Activated CD4-positive, alpha-beta memory T cell treated with anti-CD3 and anti-CD28 coated beads, Interleukin-2, amount 10 ng/mL, durations not matched to agents 7 days and 5 days (primary cell): ENCODE data around the gene SDF2L1. TPM values are rescaled to one million over a fixed set of nuclear protein-coding genes. Genes with fewer than 3 reads are reported as not detected.
"Not testable (repeated sequence)": the region's sequence is repeated elsewhere in the genome, so short reads cannot be mapped to it uniquely, and the experiment has no call there.

Experiments
- CTCF ChIA-PET: fragments of 350-600 bp; sonication (Branson Sonifier 250); formaldehyde crosslinking; loops from one replicate; lab custom pipeline; 2021; ENCODE audit warnings: antibody characterized with exemption, inconsistent platforms; lab: Charles Lee
- POLR2A ChIA-PET: fragments of 350-600 bp; sonication (Branson Sonifier 250); formaldehyde crosslinking; loops from one replicate; lab custom pipeline; 2021; ENCODE audit warnings: antibody characterized with exemption; lab: Charles Lee
- DNase-seq: peaks from one replicate; pipeline ENCODE4 v3.0.0-alpha.2; 2020
- H3K27ac Mint-ChIP-seq: one replicate; pipeline ENCODE4 v1.8.0; 2021; ENCODE audit warnings: mild to moderate bottlenecking, mixed read lengths
- H3K27me3 Mint-ChIP-seq: one replicate; pipeline ENCODE4 v1.8.0; 2021; ENCODE audit warnings: mixed read lengths
- H3K36me3 Mint-ChIP-seq: one replicate; pipeline ENCODE4 v1.8.0; 2021; ENCODE audit warnings: low read depth, mixed read lengths
- H3K4me1 Mint-ChIP-seq: one replicate; pipeline ENCODE4 v1.8.0; 2021; ENCODE audit warnings: mixed read lengths
- H3K4me3 Mint-ChIP-seq: one replicate; pipeline ENCODE4 v1.8.0; 2021; ENCODE audit warnings: mild to moderate bottlenecking, mixed read lengths
- H3K9me3 Mint-ChIP-seq: one replicate; pipeline ENCODE4 v1.8.0; 2021; ENCODE audit warnings: mixed read lengths
- total RNA-seq, 2 experiments: library from RNA; stranded (reverse); gene quantifications; one replicate each; pipeline ENCODE4 v1.2.3, GENCODE V29; 2021

The SDF2L1 gene
- total RNA-seq, 2 experiments from 2014 or later: 61.4 to 62.1 TPM

DNA sequence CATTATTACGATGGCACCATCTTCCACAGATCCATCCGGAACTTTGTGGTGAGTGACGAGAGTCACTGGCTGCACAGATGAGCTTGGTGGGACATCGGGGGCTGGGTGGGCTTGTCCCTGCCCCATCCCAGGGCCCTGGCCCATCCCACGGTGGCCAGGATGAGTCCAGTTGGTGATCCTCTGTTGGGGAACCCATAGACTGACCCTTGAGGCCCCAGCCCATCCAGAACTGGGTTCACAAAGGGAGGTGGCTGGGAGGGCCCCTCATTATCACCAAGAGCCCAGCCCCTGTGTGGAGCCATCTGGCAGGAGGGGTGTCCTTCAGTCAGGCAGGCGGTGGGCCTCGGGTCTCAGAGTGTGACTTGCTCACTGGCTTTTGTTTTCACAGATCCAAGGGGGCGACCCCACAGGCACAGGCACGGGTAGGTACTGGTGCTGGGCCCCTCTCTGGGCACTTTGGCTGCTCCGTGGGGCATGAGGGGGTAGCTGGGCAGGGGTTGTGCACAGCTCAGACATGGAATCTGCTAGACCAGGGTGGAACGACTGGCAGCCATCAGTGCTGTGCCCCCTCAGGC is 45.7 kb downstream of the SDF2L1 start:
- Mint-ChIP-seq H3K27me3 (no peaks in the 10 kb centered on the region), H3K27ac (no peak overlapping the region), H3K4me3 (no peak overlapping the region), H3K36me3 (peaks cover 29% of the 10 kb centered on the region), H3K9me3 (no peaks in the 10 kb centered on the region), H3K4me1 (peaks cover 13% of the 10 kb centered on the region)
- CTCF ChIA-PET: no interaction called here
- POLR2A ChIA-PET: no interaction called here
- DNase-seq: no peak

DNA sequence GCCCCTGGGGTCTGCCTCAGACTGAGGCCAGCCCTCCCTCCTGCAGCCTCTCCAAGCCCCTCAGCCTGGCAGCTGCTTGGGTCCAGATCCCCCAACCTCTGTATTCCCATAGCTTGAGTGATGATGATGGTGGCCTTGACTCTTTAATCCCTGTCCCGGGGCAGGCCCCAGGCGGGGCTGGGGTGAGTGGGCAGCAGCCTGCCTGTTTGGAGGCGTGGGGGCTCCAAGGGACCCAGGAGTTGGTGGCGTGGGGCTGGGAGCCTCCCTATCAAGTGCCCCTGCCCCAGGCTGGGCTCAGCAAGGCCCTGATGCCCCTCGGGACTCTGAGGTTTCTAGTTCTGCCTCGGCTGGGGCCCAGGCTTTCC is 46.2 kb downstream of the SDF2L1 start:
- peaks cover 13% of the 10 kb centered on the region for H3K4me1 Mint-ChIP-seq
- ChIA-PET POLR2A (no interaction called here), CTCF (no interaction called here)
- peaks cover 27% of the 10 kb centered on the region for H3K36me3 Mint-ChIP-seq
- no peak for DNase-seq
- H3K27me3 Mint-ChIP-seq: no peaks in the 10 kb centered on the region
- H3K4me3 Mint-ChIP-seq: no peak overlapping the region
- H3K27ac Mint-ChIP-seq: no peak overlapping the region
- H3K9me3 Mint-ChIP-seq: no peaks in the 10 kb centered on the region

DNA sequence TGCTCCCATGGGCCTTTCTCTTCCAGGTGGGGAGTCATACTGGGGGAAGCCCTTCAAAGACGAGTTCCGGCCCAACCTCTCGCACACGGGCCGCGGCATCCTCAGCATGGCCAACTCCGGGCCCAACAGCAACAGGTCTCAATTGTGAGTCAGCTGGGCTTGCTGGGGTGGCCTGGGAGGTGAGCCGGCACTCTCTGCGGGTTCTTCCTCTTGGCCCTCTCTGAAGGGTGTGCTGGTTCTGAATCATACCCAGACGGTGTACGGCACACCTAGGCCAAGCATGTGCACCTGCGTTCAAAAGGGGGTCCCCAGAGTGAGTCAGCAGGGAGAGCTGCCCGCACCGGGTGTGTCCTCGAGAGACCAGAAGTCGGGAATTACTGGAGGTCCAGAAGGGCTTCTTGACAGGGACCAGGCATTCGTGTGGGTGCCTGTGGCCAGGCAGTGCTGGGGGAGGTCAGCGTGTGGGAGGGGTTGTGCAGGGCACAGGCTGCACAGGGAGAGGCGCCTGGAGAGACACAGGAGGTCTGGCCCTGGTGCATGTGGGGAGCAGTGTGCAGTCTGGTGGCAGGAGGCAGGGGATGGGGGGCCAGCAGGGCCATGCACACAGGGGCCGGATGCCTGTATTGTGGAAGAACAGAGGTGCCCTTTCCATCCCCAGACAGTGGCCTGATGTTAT is 46.7 kb downstream of the SDF2L1 start:
- peak overlapping the region; percentile 14 for H3K27ac Mint-ChIP-seq
- no peaks in the 10 kb centered on the region for H3K27me3 Mint-ChIP-seq
- ChIA-PET POLR2A (no interaction called here), CTCF (no interaction called here)
- H3K9me3 Mint-ChIP-seq: no peaks in the 10 kb centered on the region
- H3K4me3 Mint-ChIP-seq: no peak overlapping the region
- H3K4me1 Mint-ChIP-seq: peaks cover 13% of the 10 kb centered on the region
- peaks cover 25% of the 10 kb centered on the region for H3K36me3 Mint-ChIP-seq
- DNase-seq: no peak

DNA sequence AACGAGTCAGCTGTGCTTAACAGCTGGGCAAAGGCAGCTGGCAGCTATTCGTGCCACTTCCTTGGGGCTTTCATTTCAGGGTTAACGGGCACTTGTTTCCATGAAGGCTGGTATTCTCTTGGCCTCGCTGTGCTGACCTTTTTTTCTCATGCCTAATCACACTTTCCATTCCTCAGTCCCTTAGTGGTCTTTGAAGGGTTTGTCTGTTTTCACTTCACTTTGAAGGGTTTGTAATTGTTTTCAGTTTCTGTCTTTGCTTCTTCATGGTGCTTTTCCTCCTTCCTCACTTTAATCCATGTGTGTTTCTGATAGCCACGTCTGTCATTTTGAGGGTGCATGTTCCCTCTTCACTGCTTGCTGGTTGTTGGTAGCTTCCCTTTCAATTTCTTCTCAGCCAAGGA is 48.3 kb downstream of the SDF2L1 start:
- no peaks in the 10 kb centered on the region for H3K27me3 Mint-ChIP-seq
- ChIA-PET CTCF (interaction anchor here (0.7 kb wide), 1 partner anchor 29 kb away, joined by 4 read pairs; no protein-coding TSS in a partner anchor), POLR2A (no interaction called here)
- H3K9me3 Mint-ChIP-seq: no peaks in the 10 kb centered on the region
- H3K4me3 Mint-ChIP-seq: no peak overlapping the region
- DNase-seq: no peak
- H3K4me1 Mint-ChIP-seq: peaks cover 13% of the 10 kb centered on the region
- peak overlapping the region; percentile 62 for H3K27ac Mint-ChIP-seq
- H3K36me3 Mint-ChIP-seq: peaks cover 18% of the 10 kb centered on the region

DNA sequence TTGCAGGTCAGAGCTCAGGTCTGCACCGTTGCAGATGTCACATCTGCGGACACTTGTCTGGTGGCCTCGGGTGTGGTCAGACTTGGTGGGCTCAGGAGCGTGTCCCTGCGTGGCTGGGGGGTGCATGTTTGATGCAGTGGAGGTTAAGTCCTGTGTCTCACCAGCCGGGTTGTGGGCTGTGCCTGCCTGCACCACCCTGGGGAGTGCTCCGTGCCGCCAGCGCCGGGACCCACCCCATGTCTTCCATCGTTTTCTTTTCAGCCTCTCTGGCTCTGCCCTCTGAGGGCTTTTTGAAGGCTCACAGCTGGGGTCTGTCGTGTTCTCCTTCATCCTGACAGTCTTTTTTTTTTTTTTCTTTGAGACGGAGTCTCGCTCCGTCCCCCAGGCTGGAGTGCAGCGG is 49.7 kb downstream of the SDF2L1 start:
- CTCF ChIA-PET: no interaction called here

DNA sequence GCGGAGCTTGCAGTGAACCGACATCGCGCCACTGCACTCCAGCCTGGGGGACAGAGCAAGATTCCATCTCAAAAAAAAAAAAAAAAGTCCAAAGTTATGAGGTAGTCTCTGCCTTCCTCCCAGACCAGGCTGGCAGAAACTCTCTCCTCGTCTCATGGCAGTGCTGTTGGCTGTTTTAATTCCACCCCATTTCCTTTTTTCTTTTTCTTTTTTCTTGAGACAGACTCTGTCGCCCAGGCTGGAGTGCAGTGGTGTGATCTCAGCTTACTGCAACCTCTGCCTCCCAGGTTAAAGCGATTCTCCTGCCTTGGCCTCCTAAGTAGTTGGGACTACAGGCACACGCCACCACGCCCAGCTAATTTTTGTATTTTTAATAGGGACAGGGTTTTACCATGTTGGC is 50.8 kb downstream of the SDF2L1 start:
- H3K4me3 Mint-ChIP-seq, H3K9me3 Mint-ChIP-seq, DNase-seq, H3K27me3 Mint-ChIP-seq, H3K27ac Mint-ChIP-seq, POLR2A ChIA-PET, CTCF ChIA-PET: not testable (repeated sequence)
- Mint-ChIP-seq H3K36me3 (peaks cover 29% of the 10 kb centered on the region), H3K4me1 (peaks cover 13% of the 10 kb centered on the region)

More for the DNA sequence above, 49.7 kb downstream of the SDF2L1 start:
- no peak for DNase-seq
- no peaks in the 10 kb centered on the region for H3K9me3 Mint-ChIP-seq
- no peak overlapping the region for H3K27ac Mint-ChIP-seq
- POLR2A ChIA-PET: no interaction called here
- H3K27me3 Mint-ChIP-seq: no peaks in the 10 kb centered on the region
- no peak overlapping the region for H3K4me3 Mint-ChIP-seq
- H3K4me1 Mint-ChIP-seq: peaks cover 13% of the 10 kb centered on the region
- peaks cover 22% of the 10 kb centered on the region for H3K36me3 Mint-ChIP-seq

DNA sequence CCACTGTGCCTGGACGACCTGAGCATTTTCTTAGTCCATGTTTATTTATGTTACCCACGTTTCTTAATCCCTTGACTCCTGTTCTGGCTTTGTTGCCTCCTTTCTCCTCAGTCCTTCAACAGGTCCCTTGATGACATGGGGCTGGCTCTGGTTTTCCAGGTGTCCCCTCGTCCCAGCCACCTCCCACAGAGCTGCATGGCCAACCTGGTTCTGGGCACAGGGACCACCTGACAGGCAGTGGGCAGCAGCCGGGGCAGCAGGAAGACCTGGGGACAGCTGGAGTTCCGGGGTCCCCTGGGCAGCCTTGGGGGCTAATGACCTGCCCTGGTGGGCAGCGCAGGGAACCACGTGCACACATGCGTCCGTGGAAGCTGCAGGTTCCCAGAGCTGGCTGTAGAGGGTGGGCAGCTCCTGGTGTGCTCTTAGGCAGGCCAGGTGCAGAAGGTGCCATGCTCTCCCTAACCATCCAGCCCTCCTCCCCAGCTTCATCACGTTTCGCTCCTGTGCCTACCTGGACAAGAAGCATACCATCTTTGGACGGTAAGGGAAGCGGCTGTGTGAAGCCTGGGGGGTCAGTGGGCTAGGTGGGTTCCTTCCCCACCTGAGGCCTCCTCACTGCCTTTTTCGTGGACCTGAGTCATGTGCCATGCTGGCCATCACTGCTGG is 51.4 kb downstream of the SDF2L1 start:
- CTCF ChIA-PET: no interaction called here
- H3K4me3 Mint-ChIP-seq: no peak overlapping the region
- DNase-seq: no peak
- H3K9me3 Mint-ChIP-seq: no peaks in the 10 kb centered on the region
- no peaks in the 10 kb centered on the region for H3K27me3 Mint-ChIP-seq
- H3K4me1 Mint-ChIP-seq: peaks cover 13% of the 10 kb centered on the region
- POLR2A ChIA-PET: no interaction called here
- H3K36me3 Mint-ChIP-seq: peaks cover 29% of the 10 kb centered on the region
- no peak overlapping the region for H3K27ac Mint-ChIP-seq

Other genes with a start within 250 kb of the SDF2L1 start
- 1 to 10 TPM; 3.9 to 4.0 TPM for gene HIC2, start 224.9 kb upstream of the SDF2L1 start, total RNA-seq
- gene TMEM191C, start 174.9 kb upstream of the SDF2L1 start, total RNA-seq: 1 to 10 TPM in 1 of 2 experiments, under 1 TPM in 1; 0.48 to 1.4 TPM
- under 1 TPM; 0.23 to 0.33 TPM for gene RIMBP3C, start 90.8 kb upstream of the SDF2L1 start, total RNA-seq
- 10 to 100 TPM; 54.3 to 57.4 TPM for gene UBE2L3, start 74.6 kb upstream of the SDF2L1 start, total RNA-seq
- gene YDJC, start 12.3 kb upstream of the SDF2L1 start, total RNA-seq: 10 to 100 TPM; 37.1 to 38.0 TPM
- under 1 TPM; 0.33 to 0.43 TPM for gene CCDC116, start 9.5 kb upstream of the SDF2L1 start, total RNA-seq
- 10 to 100 TPM; 62.5 to 66.3 TPM for gene PPIL2, start 23.7 kb downstream of the SDF2L1 start, total RNA-seq
- gene YPEL1, start 93.5 kb downstream of the SDF2L1 start, total RNA-seq: 10 to 100 TPM; 17.3 to 17.5 TPM
- 10 to 100 TPM; 97.6 to 99.5 TPM for gene MAPK1, start 225.3 kb downstream of the SDF2L1 start, total RNA-seq